NK-92 (cell line): ENCODE data around the gene FGGY.
"Not testable (repeated sequence)": the region's sequence is repeated elsewhere in the genome, so short reads cannot be mapped to it uniquely, and the experiment has no call there.

Experiments used
- DNase-seq: peaks from one replicate; lab custom pipeline; 2025; ENCODE audit not compliant: unreplicated experiment; lab: John Stamatoyannopoulos, UW

Gene FGGY

DNA sequence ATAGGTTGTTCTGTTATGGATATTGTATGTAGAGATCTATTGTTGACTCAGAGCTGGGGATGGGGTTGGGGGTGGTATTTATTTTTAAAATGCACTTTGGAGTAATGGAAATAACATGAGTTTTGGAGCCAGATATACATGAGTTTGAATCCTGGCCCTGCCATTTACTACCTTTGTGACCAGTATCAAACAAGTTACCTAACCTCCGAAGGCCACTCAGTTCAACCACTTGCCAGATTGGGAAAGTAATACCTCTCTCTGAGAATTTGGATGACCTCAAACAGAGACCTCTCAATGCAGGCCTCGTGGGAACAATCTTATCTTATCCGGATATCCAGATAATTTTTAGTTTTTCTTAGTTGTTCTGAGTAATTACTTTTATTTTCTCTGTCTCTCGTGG, 181.0 kb downstream of the FGGY start:
- DNase-seq = no peak

DNA sequence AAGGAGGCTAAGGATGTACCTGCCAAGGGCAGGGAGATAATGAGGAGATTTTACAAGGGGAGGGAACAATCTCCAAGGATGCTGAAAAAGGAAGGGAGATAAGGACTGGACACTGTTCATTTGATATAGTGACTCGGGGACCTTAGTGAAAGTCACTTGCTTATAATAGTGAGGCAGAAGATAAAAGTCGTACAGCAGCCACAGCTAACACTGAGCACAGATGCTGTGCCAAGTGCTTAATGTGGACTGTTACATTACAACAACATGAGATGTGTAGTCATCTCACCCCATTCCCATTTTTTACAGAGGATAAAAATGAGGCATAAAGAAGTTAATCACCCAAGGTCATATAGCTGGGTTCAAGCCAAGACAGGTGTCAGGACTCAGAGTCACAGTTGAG, 181.9 kb downstream of the FGGY start:
- DNase-seq = no peak

DNA sequence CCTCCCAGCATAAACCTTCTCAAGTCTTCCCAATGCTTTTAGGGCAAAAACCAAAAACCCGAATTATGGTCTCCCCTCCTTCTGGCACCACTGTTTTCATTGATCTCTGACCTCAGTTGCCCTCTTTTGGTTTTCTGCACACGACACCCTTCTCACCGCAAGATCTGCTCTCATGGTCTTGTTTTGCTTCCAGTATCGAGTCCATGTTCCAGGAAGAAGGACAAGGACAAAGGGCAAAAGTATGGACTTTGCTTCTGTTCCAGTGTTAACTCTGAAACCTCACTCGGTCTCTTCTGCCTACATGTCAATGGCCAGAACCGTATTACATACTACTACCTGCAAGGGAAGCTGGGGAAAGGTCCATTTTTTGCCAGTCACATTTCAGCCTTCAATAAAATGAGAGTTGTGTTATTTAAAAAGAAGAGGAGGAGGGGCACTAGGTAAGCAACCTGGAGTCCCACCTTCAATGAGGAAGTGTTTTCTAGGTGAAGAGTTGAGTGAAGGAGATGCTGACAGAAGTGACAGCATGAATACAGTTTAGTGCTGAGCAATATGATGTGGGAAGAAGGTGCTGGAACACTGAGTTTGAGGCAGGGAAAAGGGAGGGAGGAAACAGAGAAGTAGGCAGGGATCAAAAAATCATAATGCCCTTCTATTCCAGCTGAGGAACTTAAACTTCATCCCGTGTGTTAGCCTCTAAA, 183.4 kb downstream of the FGGY start:
- no peak for DNase-seq

DNA sequence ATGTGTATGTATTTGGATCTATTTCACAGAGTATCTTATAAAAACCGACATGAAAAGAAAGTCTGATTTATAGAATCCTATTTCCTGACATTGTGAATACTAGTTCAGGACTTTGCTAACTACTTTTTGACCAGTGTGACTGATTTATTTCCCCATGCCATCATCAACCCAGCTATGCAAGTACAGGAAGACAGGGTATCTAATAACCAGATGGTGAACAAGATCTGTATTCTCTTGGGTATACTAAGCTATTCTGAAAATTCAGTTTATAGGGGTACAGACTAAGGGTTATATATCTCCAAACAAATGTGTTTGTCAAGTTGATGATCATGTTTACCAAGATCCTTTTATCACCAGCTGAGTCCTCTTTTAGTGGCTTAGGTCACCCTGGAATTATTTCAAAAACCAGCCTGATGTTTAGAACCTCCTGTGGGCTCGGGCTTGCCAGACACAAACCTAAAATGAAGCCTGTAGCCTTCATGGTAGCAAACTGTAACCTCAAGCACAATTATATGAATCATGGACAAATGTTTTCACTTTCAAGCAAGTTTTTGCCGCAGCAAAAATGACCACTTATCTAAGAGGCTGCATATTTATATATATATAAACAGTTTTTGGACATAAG, 185.1 kb downstream of the FGGY start:
- no peak for DNase-seq

DNA sequence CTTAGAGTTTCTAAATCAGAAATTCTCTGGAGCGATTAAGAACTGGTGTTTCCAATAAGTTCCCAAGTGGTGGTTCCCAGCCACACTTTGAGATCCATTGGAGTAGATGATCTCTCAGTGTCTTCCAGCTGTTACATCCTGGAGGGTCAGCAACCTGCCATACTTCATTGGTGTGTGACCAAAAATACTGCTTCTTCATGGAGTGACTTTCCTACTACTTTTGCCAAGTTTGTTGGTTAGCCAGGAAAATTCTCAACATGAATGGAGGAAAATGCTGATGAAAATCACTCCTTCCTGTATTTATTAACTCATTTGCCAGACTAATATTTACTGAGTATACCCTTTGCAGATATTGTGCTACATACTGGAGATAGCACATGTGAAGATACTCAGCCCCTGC, 186.1 kb downstream of the FGGY start:
- no peak for DNase-seq

DNA sequence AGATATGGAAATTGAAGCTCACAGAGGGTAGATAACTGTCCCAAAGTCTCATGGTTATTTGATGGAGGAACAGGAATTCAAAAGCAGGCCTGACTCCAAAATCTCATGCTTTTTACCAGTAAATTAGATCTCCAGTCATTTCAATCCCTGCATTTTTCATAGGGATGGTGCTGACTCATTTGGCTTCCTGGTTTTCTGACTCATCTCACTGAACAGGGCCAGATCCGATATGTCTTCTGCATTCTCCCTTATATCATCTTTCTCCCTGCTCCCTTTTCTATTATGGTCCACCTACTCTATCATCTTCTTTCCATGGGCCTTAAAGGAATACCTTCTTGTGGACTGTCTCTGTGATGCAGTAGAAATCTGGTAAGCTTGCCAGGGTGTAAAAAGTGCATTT, 187.2 kb downstream of the FGGY start:
- no peak for DNase-seq

DNA sequence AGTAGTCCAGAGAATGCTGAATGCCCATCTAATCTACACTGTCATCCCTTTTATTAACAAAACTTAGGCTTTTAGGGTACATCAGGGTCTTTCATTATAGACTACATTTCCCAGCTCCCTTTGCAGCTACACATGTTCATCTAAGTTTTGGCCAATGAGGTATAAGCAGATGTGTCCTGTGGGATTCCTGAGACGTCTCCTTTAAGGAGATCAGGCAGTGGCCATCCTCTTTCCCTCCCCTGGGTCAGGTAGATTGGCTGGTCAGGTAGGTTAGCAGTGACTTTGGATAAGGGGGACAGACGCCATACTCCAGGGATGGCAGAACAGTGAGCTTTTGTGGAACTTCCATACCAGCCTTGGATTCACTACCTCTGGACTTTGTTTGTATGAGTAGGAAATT, 188.3 kb downstream of the FGGY start:
- no peak for DNase-seq

DNA sequence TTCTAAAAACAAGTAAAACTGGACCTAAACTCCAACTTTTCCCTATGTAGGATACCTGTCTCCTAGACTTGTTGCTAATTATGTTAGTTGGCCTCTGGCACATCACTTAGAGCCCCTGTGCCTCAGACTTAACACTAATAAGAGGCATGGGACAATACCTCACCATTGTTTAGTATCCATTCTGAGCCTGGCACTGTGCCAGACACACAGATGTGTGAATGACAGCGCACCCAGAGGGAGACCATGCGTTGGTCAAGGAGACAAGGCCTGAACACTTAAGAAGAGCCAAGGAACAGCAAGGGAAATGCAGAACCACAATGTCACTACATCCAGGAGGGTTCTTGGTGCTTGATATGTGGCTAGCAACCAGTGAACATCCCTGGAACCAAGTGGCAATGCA, 189.1 kb downstream of the FGGY start:
- DNase-seq = no peak

DNA sequence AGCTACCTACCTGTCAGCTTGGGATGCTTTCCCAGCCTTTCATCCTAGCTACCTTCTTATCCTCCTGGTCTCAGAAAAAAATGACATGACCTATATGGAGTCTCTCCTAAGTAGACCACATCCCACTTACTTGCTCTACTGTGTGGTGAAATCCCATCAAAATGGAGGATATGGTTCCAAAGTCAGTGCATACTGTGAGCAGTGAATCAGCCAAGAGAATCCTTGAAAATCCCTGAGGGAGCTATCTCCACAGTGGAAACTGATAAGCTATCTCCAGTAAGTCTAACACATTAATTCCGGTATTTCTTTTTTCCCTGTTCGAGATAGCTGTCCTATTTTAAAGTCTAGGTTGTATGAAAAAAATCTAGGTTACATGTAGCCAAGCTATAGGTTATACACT, 189.7 kb downstream of the FGGY start:
- no peak for DNase-seq

DNA sequence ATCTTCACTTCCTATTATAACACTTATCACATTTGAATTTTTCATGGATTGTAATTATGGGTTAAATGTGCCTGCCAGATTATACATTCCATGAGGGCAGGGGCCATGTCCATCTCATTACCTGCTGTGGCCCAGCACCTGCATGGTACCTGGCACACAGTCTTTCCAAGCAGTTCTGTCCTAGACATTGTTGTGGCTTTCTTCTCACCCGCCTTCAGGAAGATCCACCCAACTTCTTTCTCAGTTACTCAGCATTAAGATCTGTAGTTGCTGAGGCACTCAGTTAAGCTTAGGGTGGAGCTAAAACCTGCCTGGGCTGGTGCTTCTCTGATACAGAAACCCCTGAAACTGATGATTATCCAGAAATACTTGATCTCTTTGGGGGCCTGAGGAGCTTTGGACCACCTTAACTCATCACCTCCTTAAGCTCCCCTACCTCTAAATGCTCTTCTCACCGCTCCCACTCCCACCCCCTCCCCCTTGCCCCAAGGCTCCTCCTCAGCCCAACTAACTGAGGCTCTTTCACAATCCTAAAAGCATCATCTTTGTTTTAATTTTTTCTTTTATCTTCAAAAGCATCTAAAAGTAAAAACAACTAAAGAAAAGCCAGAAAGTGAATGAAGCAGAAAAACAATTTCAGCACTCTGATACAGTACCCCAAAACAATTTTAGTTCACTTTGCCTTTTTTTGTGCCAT, 190.6 kb downstream of the FGGY start:
- DNase-seq = no peak

DNA sequence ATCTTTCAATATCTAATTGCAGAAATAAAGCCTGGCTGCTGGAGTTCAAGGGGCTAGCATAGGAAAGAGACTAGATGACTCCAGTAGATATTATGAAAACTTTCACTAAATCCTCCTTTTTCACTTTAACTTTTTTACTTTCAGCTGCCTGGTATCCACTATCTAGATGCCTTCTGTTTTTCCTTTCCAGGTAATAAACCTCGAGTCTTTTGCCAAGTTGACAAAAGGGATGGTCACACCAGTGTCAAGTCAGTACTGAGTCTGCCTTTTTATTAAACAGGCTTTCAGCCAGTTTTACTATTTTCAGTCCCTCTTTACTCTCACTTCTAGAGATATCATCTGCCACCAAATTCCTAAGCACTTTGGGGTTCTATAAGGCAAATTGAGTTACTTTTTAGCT, 195.6 kb downstream of the FGGY start:
- no peak for DNase-seq

DNA sequence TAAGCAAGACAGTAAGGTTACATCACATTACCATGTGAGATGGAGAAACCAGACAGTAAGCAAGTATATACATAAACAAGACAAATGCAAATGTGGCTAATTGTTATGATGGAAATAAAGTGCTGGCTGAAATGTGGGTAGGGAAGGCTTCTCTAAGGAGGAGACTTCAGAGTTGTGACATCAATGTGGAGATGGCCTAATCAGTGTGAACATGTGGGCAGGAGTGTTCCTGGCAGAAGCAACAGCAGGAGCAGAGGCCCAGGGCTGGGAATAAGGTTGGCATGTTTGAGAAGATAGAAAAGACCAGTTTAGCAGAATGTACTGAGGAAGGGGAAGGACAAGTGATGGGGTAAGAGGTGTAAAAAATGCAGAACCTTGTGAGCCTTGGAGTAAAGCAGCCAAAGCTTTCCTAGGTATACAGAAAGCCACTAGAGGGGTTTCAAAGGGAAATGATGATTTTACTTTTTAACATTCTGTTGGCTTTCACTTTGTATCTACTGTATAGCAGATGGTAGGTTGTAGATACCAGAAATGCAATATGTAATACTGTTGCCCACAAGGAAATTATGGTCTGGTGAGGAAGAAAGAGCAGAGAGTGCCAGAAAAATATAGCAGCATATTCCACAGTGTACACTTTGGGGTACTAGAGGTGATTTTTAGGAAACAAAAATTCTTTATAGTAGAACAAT, 197.4 kb downstream of the FGGY start:
- no peak for DNase-seq

DNA sequence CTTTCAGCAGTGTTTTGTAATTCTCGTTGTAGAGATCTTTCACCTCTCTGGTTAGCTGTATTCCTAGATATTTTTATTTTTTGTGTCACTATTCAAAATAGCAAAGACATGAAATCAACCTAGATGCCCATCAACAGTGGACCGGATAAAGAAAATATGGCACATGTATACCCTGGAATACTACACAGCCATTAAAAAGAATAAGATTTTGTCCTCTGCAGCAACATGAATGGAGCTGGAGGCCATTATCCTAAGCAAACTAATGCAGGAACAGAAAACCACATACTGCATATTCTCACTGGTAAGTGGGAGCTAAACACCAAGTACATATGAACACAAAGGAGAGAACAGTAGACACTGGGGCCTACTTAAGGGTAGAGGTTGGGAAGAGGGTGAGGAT, 199.3 kb downstream of the FGGY start:
- DNase-seq = not testable (repeated sequence)

DNA sequence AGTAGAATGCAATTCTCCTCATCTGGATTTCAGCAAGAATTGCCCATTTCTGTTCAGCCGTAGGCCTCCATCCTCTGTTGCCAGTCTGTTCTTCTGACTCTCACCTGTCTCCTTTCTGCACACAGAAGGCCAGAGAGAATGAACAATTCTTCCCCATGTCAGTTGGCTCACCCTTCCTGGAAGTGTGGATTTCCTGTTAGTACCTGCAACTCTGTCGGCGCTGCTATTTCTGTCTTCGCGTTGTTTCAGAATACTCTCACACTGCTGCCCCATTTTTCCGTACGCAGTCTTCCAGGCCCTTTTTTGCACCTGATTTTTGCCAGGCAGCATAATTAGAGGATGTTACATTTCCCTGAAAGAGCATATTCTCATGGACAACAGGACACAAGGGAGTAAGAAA, 200.7 kb downstream of the FGGY start:
- DNase-seq = no peak

DNA sequence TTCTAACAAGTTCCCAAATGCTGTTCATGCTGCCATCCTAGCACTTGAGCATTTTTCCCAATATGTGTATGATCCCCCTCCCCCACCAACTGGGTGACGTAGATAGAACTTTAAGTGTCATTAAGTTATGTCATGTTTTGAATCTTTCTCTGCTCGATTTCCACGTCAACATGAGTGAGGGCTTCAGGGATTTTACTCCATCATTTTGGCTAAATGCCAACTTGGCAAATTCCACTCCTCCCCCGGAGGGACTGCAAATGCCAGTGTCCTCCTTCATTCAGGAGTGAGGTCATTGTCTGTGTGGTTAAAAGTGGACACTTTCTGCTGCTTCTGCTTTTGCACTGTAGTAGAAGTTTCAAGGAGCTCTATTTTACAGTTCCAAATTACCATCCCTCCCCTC, 201.7 kb downstream of the FGGY start:
- DNase-seq = no peak

DNA sequence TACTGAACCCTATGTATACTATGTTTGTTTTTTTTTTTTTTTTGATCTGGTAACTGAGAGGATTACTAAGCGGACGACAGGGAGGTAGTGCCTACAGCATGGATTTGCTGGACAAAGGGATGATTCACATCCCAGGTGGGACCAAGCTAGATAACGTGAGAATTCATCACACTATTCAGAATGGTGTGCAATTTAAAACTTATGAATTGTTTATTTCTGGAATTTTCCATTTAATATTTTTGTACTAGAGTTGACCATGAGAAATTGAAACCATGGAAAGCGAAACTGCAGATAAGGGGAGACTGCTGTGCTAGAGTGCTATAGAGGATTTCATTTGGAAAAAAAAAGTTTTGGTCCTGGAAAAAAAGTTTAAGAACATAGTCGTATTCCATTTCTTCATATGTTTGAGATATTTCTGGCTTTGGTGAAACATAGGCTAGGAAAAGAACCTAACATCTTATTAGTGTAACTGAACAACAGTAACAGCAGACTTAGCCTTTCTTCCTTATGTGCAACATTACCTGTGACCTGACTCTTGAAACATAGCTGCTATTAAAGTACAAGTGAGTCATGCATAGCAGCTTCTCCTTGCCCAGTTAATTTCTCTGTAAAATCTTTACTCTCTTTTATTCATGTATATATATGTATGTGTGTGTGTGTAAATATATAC, 202.5 kb downstream of the FGGY start:
- DNase-seq = no peak

DNA sequence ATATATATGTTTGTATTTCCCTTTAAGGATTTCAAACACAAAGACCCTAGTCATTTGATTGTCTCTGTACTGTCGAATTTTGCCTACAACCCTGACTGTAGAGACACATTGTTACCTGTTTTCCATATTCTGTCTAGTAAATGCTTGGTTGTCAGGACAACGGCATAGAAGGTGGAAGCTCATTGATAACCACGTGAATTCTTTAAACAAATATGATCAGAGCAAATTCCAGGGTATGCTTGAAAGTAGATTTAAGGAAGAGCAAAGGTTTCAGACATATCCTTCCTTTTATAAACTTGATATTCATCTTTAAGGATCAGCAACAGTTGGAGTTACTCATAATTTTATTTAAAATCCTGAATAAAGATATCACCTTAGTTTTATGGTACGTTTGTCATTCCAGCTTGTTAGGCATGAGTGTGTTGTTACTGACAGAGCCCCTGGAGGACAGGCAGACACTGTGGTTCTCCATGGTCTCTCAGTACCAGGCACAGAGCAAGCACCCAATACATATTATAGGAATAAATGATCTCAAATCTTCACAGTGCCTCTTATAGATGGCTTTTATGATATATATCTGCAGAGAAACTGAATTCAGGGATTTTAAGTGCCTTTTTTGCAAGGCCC, 203.2 kb downstream of the FGGY start:
- no peak for DNase-seq

DNA sequence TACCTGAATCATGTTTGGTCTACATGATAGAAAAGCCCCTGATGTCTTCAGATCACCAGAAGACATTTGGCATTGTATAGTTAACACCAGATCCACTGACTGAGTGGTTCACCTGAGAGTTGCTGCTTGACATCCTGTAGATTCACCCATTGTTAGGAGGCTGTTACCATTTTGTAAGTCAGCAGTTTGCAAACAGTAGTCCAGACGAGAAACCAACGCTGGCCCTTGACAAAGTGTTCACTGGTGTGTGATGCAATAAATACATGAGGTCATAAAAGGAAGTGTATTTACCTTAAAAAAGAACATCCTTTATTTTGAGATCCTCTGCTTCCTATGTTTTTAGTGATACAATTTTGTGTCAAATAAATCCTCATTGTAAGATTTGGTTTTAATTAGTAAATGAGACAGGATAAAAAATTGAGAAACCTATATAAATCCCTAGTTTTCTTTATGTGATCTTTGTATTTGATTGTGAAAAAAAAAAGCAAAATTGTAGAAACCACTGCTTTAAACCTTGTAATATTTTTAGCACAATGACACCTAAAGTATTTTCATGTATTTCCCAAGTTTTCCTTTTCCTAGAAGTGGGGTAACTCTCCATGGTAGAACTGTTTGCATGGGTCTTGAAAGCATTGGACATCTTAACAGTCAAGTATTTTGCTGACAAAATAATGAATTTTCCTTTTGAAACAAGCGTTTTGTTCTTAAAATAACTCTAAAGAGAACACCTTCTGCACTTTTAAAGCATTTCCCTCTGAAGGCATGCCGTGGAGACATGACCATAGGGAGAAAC, 204.3 kb downstream of the FGGY start:
- DNase-seq = no peak

DNA sequence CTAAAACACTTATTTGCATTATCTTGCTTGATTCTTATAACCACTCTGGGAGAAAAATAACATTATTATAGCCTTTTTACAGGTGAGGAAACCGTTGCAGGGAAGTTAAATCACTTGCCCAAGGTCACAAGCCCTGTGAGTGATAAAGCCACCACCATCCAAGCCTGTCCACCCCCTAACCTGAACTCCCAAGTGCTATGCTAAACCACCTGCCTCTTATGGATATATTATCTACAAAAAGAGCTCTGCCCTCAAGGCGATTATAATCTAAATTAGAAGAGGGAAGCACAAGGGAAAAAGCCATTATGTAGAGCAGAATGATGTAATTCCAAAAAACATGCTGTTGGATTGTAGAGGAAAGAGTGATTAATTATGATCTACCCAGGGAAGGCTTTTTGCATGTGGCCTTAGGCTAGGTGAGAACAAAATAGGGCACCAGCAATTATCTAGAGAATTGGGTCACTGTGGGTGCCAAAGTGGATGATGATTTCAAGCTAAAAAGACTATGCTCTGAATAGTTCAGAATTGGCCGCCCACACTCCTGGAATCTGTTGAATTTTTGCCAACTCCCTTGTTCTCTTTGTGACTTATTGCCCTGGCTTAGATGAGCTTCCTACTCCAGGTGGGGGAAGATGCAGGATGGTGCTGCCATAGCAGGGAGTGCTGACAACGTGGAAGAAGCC, 205.3 kb downstream of the FGGY start:
- DNase-seq = no peak

DNA sequence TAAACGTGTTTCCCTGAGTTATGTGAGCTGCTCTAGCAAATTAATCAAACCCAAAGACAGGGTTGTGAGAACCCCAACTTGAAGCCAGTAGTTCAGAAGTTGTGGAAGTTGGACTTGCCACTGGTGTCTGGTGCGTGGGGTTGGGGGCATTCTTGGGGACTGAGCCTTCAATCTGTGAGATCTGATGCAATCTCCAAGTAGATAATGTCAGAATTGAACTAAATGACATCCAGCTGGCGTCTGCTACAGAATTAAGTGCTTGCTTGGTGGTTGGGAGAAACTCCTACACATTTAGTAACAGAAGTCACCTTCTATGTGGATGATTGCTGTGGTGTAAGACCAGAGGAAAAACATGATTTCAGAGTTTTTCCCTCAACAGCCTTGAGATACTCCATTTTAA, 207.4 kb downstream of the FGGY start:
- DNase-seq = no peak
